ENCODE data around the gene SKA1. TPM values are rescaled to one million over a fixed set of nuclear protein-coding genes. Genes with fewer than 3 reads are reported as not detected.

SKA1 gene
- total and polyA plus RNA-seq, 9 of the 15 experiments (the other 6 are each of a cell fraction or from before 2014, with no cell fraction given), result 27.8 to 67.2 (median 41.9) TPM

GRCh38 chr18:50399582-50399981 lies 24.7 kb downstream of the SKA1 start:
- Histone ChIP-seq H3K4me1 (replicated peaks in 1 of 2; ENCODE audit: control insufficient read depth in 2 of 2, insufficient read depth in 2 of 2, low read length in 2 of 2) (peaks cover 12 to 27% of the 10 kb centered on the region in 2 experiments; a peak in 4 of 5 replicates), H3K9ac (ENCODE audit: insufficient read depth in 1 of 2, low read depth in 2 of 2, low read length in 2 of 2) (no peak overlapping the region), H3K9me1 (ENCODE audit: control insufficient read depth, insufficient read depth, low read length) (no peaks in the 10 kb centered on the region), H3K27me3 (ENCODE audit: control insufficient read depth in 2 of 2, insufficient read depth in 2 of 2, low read length in 2 of 2) (no peaks in the 10 kb centered on the region), H3K79me2 (ENCODE audit: control insufficient read depth, insufficient read depth, low read length) (no peaks in the 10 kb centered on the region), H3K36me3 (ENCODE audit: control insufficient read depth, insufficient read depth, low read length) (0 out of 3 replicates have a peak, but pooled peaks cover 4% of the 10 kb centered on the region), H4K20me1 (replicated peaks; ENCODE audit: control insufficient read depth, insufficient read depth, low read length) (no peaks in the 10 kb centered on the region), H3K4me2 (ENCODE audit: insufficient read depth, low read length) (no peak overlapping the region), H3K27ac (ENCODE audit: extremely low read depth, low read depth, low read length) (no peak overlapping the region), H3K9me3 (replicated peaks; ENCODE audit: control insufficient read depth, insufficient read depth, low read depth, low read length) (no peaks in the 10 kb centered on the region), H3K4me3 (no peak overlapping the region), H2AFZ (ENCODE audit: low read depth, low read length) (no peak overlapping the region)
- in situ Hi-C loops (cut with MboI), result no loop called here
- FAIRE-seq, result no peak
- ATAC-seq, result no peak
- POLR2A ChIA-PET, result interaction anchor here (1.7 kb wide), 1 partner anchor 9 kb away, joined by 4 read pairs; no protein-coding TSS in a partner anchor
- 45% methylated on average over 4 of the region's 4 CpGs for WGBS (ENCODE audit: insufficient coverage, low coverage, missing lambda C conversion rate)
- no TSS peak for BruUV-seq (replicated peaks)
- intact Hi-C loops (cut with micrococcal nuclease), result no loop called here
- CTCF ChIA-PET (ENCODE audit: low intra/inter-chr PET ratio), result no interaction called here
- no peak for DNase-seq (ENCODE audit: extremely low read depth in 1 of 4, low spot score in 3 of 4)
- TF ChIP-seq ESRRB (CRISPR knock-in tag; IDR thresholded peaks at IDR 0.05; ENCODE audit: borderline replicate concordance) (no peak), MED1 (CRISPR knock-in tag; IDR thresholded peaks at IDR 0.05; ENCODE audit: borderline replicate concordance) (no peak), ZBTB9 (CRISPR knock-in tag; IDR thresholded peaks at IDR 0.05) (no peak), ZNF717 (CRISPR knock-in tag; IDR thresholded peaks at IDR 0.05) (no peak), MTA2 (IDR thresholded peaks at IDR 0.05; ENCODE audit: low read depth) (no peak), ERF (CRISPR knock-in tag; IDR thresholded peaks at IDR 0.05) (no peak), ZNF197 (CRISPR knock-in tag; IDR thresholded peaks at IDR 0.05; ENCODE audit: low read depth) (no peak), ZBTB2 (IDR thresholded peaks at IDR 0.05) (no peak), ZNF175 (CRISPR knock-in tag; IDR thresholded peaks at IDR 0.05; ENCODE audit: low read depth) (no peak), ZBTB11 (CRISPR knock-in tag; IDR thresholded peaks at IDR 0.05) (no peak), HBP1 (CRISPR knock-in tag; IDR thresholded peaks at IDR 0.05) (no peak), OTX1 (CRISPR knock-in tag; IDR thresholded peaks at IDR 0.05) (no peak), ZNF311 (CRISPR knock-in tag; IDR thresholded peaks at IDR 0.05) (no peak), SPI1 (IDR thresholded peaks at IDR 0.05; ENCODE audit: borderline replicate concordance, low read depth, low read length) (no peak)
